Stimulated activated CD4-positive, alpha-beta T cell treated with anti-CD3 and anti-CD28 coated beads, Interleukin-15, amount 100 ng/mL, for 48 hours (primary cell): ENCODE measurements around the gene TYW3.
A peak's percentile ranks its signal among the peaks of the same experiment; 100 is the strongest.
"Not testable (repeated sequence)": the region's sequence is repeated elsewhere in the genome, so short reads cannot be mapped to it uniquely, and the experiment has no call there.

Experiments used
- DNase-seq, 2 donors: peaks; one replicate each; pipeline ENCODE4 v3.0.0-alpha.2; 2020; ENCODE audit warnings: low read depth in 2 of 2

Gene TYW3

GRCh38 chr1:74731399-74732052 lies 1.4 kb upstream of the TYW3 start:
- no peak for DNase-seq

DNA sequence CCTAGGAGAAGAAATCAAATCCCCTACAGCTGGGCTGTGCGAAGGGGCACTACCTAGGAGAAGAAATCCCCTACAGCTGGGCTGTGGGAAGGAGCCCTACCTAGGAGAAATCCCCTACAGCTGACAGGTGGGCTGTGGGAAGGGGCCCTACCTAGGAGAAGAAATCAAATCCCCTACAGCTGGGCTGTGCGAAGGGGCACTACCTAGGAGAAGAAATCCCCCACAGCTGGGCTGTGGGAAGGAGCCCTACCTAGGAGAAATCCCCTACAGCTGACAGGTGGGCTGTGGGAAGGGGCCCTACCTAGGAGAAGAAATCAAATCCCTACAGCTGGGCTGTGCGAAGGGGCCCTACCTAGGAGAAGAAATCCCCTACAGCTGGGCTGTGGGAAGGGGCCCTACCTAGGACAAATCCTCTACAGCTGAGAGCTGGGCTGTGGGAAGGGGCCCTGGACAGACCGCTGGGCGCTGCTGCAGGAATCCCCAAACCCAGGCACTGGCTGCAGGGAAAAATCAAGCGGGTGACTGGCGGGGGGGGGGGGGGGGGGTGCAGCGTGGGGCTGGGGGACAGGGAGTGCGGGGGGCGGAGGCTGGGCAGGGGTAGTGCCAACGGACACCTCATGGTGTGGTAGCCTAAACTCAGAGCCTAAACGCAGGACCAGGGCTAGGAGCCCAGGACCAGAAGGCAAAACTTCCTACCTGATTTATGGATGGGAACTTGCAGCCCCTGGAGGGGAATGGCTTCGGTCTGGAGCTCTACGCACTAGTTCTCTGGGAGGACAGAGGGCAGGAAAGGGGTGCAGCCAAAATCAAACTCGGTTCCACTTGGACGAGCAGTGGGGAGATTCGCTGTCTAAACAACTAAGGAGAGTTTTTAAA lies 643 bp upstream of the TYW3 start:
- not testable (repeated sequence) for DNase-seq

GRCh38 chr1:74733604-74734484 lies 892 bp downstream of the TYW3 start:
- DNase-seq, result peak in 1 of 2 donors; percentile 14

GRCh38 chr1:74737333-74737732 lies 4.4 kb downstream of the TYW3 start:
- DNase-seq, result no peak

- DNase-seq, result not testable (repeated sequence)
Measured at GRCh38 chr1:74740307-74740980, 7.5 kb downstream of the TYW3 start.

DNA sequence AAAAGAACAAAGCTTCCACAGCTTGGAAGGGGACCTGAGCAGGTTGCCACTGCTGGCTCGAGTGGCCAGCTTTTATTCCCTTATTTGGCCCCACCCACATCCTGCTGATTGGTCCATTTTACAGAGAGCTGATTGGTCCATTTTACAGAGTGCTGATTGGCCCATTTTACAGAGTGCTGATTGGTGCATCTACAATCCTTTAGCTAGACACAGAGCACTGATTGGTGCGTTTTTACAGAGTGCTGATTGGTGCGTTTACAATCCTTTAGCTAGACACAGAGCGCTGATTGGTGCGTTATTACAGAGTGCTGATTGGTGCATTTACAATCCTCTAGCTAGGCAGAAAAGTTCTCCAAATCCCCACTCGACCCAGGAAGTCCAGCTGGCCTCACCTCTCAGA lies 12.3 kb downstream of the TYW3 start:
- DNase-seq, result not testable (repeated sequence)

DNA sequence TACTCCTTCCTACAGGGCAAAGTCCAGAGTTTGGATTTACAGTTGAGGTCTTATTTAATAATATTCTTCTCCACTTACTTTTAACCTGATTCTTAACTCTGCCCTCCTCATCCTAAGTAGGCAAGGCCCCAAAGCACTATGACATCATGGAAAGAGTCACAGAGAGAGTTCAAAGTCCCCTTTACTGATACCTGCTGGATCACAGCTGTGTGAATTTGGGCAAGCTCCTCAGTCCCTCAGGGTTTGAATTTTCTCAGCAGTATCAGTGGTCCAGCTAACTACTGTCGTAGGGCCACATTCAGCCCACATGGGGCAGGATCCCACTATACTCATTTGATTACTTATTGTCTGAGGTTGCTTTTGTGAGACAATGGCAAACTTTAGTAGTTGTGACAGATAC lies 16.0 kb downstream of the TYW3 start:
- DNase-seq, result no peak

- DNase-seq, result no peak
Measured at GRCh38 chr1:74753104-74753503, 20.2 kb downstream of the TYW3 start.

DNA sequence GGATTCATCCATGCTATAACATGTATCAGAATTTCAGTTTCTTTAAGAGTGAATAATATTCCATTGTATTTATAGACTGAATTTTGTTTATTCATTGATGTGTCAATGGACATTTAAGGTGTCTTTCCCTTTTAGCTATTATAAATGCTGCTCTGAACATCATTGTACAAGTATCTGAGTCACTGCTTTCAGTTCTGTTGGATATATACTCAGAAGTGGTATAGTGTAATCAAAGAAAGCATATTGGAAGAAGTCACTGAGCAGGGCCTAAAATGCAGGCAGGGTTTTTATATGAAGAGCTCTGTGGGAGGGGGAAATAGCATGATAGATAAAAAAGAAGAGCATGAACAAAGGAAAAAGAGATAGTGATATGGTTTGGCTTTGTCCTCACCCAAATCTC lies 22.5 kb downstream of the TYW3 start:
- DNase-seq, result no peak

- not testable (repeated sequence) for DNase-seq
Measured at GRCh38 chr1:74756650-74757049, 23.7 kb downstream of the TYW3 start.

GRCh38 chr1:74763807-74764206 lies 30.9 kb downstream of the TYW3 start:
- no peak for DNase-seq

- no peak for DNase-seq
Measured at GRCh38 chr1:74766579-74766978, 33.6 kb downstream of the TYW3 start.

DNA sequence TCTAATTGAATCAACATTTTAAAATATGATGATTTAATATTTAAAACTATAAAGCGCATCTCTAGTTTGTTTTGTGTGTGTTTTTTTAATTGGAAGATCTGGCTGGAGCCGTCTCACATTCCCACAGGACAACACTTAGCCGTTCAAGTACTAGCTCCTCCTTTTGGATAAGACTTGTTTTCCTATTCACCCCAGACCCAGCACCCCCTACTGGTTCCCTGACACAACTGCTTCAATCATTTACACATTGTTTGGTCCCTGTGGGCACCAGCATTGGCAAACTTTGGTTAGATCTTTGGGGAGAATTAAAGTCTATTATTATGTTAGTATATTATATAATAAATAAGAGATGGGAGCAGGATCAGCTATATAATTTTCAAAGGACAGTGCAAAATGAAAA lies 34.5 kb downstream of the TYW3 start:
- DNase-seq, result no peak

GRCh38 chr1:74771913-74772515 lies 39.1 kb downstream of the TYW3 start:
- DNase-seq, result peak in 1 of 2 donors; percentile 4

- no peak for DNase-seq
Measured at GRCh38 chr1:74772945-74773344, 40.0 kb downstream of the TYW3 start.

GRCh38 chr1:74773582-74773981 lies 40.6 kb downstream of the TYW3 start:
- DNase-seq, result no peak

- DNase-seq, result no peak
Measured at GRCh38 chr1:74775735-74776134, 42.8 kb downstream of the TYW3 start.

GRCh38 chr1:74777525-74777924 lies 44.6 kb downstream of the TYW3 start:
- no peak for DNase-seq

GRCh38 chr1:74779750-74780149 lies 46.8 kb downstream of the TYW3 start:
- no peak for DNase-seq

- no peak for DNase-seq
Measured at GRCh38 chr1:74780594-74780993, 47.6 kb downstream of the TYW3 start.

GRCh38 chr1:74785944-74786343 lies 53.0 kb downstream of the TYW3 start:
- DNase-seq, result no peak
